BJ (cell line): ENCODE measurements around the gene TMEM135. TPM values are rescaled to one million over a fixed set of nuclear protein-coding genes. Genes with fewer than 3 reads are reported as not detected.
"Not testable (repeated sequence)": the region's sequence is repeated elsewhere in the genome, so short reads cannot be mapped to it uniquely, and the experiment has no call there.

Experiments
- CTCF ChIA-PET: fragments of 350-600 bp; formaldehyde crosslinking; extraction: SDS; loops from one replicate; lab custom pipeline; 2021; ENCODE audit warnings: antibody characterized with exemption, inconsistent platforms; lab: Yijun Ruan, JAX
- POLR2A ChIA-PET: fragments of 300-600 bp; sonication (Branson Sonifier 250); formaldehyde crosslinking; extraction: SDS; loops from one replicate; lab custom pipeline; 2021; ENCODE audit warnings: antibody characterized with exemption; lab: Charles Lee
- DNase-seq: peaks from one replicate; pipeline ENCODE4 v3.0.0-alpha.2; 2011; ENCODE audit warnings: low read depth
- H3K27me3 ChIP-seq: 2 replicates; pipeline ENCODE4 v1.6.0; 2011; ENCODE audit warnings: low read length; ENCODE audit not compliant: control insufficient read depth, insufficient read depth
- H3K36me3 ChIP-seq: 2 replicates; pipeline ENCODE4 v1.5.1; 2011; ENCODE audit warnings: low read length; ENCODE audit not compliant: control insufficient read depth, insufficient read depth
- H3K4me3 ChIP-seq: 2 replicates; pipeline ENCODE4 v1.5.1; 2011; ENCODE audit warnings: low read depth, mild to moderate bottlenecking, control low read depth, low read length
- CTCF ChIP-seq: IDR thresholded peaks from 2 replicates; pipeline ENCODE4 v1.5.1; 2011; ENCODE audit warnings: low read depth, mild to moderate bottlenecking, control low read depth, inconsistent platforms, low read length, moderate library complexity; ENCODE audit not compliant: insufficient read depth
- polyA plus RNA-seq: library from polyadenylated mRNA; depleted of rRNA; stranded (reverse); fragments of >200 nt; gene quantifications from 2 replicates; pipeline ENCODE4 v1.2.3, GENCODE V29; 2011

Gene TMEM135
- polyA plus RNA-seq, 1 experiment = 4.6 TPM

GRCh38 chr11:87284306-87284705 lies 246.6 kb downstream of the TMEM135 start:
- DNase-seq = no peak
- H3K4me3 ChIP-seq = no peak overlapping the region
- no peaks in the 10 kb centered on the region for H3K36me3 ChIP-seq
- POLR2A ChIA-PET = no interaction called here
- CTCF ChIA-PET = interaction anchor here (3.2 kb wide), 1 partner anchor 345 kb away, joined by 12 read pairs; no protein-coding TSS in a partner anchor
- no peaks in the 10 kb centered on the region for H3K27me3 ChIP-seq
- TF ChIP-seq CTCF = no peak

GRCh38 chr11:87285674-87286073 lies 247.9 kb downstream of the TMEM135 start:
- POLR2A ChIA-PET, H3K27me3 ChIP-seq, H3K36me3 ChIP-seq, DNase-seq, H3K4me3 ChIP-seq: not testable (repeated sequence)
- CTCF ChIA-PET = interaction anchor here (0.8 to 3.2 kb wide), 3 partner anchors 20 to 415 kb away, joined by 3 to 12 read pairs (median 3); no protein-coding TSS in a partner anchor

- TF ChIP-seq CTCF = no peak
- Histone ChIP-seq H3K27me3 (no peaks in the 10 kb centered on the region), H3K36me3 (no peaks in the 10 kb centered on the region), H3K4me3 (no peak overlapping the region)
- DNase-seq = no peak
- POLR2A ChIA-PET = no interaction called here
- CTCF ChIA-PET = interaction anchor here (0.8 to 3.2 kb wide), 3 partner anchors 19 to 416 kb away, joined by 3 to 12 read pairs (median 3); no protein-coding TSS in a partner anchor
These were observed 248.6 kb downstream of the TMEM135 start for GRCh38 chr11:87286338-87286737.

GRCh38 chr11:87290304-87290922 lies 252.7 kb downstream of the TMEM135 start:
- no peak for DNase-seq
- Histone ChIP-seq H3K36me3 (no peaks in the 10 kb centered on the region), H3K27me3 (no peaks in the 10 kb centered on the region), H3K4me3 (no peak overlapping the region)
- TF ChIP-seq CTCF = peak; percentile 43; the same call in 1 of the 2 replicates
- ChIA-PET CTCF (interaction anchor here (0.5 to 2.3 kb wide), 11 partner anchors 9 to 366 kb away, joined by 3 to 12 read pairs (median 3); no protein-coding TSS in a partner anchor), POLR2A (no interaction called here)

- Histone ChIP-seq H3K4me3 (no peak overlapping the region), H3K27me3 (no peaks in the 10 kb centered on the region), H3K36me3 (no peaks in the 10 kb centered on the region)
- CTCF ChIA-PET = interaction anchor here (1.1 to 1.7 kb wide), 2 partner anchors 350 to 353 kb away, joined by 3 to 5 read pairs; no protein-coding TSS in a partner anchor
- no peak for TF ChIP-seq CTCF
- no peak for DNase-seq
- POLR2A ChIA-PET = no interaction called here
These were observed 254.9 kb downstream of the TMEM135 start for GRCh38 chr11:87292598-87292997.
